Measurements from ENCODE around the gene BCAS1.

DNA sequence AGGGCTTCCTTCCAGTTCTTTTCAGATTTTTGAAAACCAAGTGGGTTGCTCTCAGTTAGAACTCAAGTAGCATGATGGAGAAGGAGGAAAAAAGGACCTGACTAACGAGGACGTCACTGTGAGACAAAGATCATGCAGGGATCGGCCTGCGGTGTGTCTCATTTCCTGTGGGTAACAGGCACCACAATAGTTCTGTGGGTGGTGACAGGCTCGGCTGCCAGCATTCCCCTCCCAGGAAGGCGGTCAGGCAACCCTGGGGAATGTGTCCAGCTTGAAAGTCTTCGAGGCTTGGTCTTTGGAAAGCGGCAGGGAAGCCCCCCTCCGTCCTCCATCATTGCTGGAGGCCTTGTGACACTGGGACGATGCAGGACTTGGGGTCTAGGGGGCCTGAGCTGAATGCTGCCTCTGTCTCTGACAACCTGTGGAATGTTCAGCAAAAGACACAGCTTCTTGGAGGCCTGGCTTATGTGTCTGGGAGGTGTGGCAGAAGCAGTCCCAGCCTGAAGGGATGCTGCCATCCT lies 121.0 kb downstream of the BCAS1 start:
- no peak for TF ChIP-seq POLR2A (IDR thresholded peaks at IDR 0.05)
- TF ChIP-seq, protein P1, sequence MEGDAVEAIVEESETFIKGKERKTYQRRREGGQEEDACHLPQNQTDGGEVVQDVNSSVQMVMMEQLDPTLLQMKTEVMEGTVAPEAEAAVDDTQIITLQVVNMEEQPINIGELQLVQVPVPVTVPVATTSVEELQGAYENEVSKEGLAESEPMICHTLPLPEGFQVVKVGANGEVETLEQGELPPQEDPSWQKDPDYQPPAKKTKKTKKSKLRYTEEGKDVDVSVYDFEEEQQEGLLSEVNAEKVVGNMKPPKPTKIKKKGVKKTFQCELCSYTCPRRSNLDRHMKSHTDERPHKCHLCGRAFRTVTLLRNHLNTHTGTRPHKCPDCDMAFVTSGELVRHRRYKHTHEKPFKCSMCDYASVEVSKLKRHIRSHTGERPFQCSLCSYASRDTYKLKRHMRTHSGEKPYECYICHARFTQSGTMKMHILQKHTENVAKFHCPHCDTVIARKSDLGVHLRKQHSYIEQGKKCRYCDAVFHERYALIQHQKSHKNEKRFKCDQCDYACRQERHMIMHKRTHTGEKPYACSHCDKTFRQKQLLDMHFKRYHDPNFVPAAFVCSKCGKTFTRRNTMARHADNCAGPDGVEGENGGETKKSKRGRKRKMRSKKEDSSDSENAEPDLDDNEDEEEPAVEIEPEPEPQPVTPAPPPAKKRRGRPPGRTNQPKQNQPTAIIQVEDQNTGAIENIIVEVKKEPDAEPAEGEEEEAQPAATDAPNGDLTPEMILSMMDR (IDR thresholded peaks at IDR 0.05) = no peak

Data from adrenal gland (tissue), 5 donors.